Peyer's patch (tissue), 4 donors: ENCODE results near the gene BBS9. TPM values are rescaled to one million over a fixed set of nuclear protein-coding genes. Genes with fewer than 3 reads are reported as not detected.
"Not testable (repeated sequence)": the region's sequence is repeated elsewhere in the genome, so short reads cannot be mapped to it uniquely, and the experiment has no call there.

Experiments used
- DNase-seq, 3 donors: peaks; one replicate each; pipeline ENCODE4 v3.0.0-alpha.2; 2017 to 2019
- H3K27ac ChIP-seq, 4 donors: fragments of 200-600 bp; sonication (generic); one replicate each; pipeline ENCODE4 v1.5.1; 2016 to 2019
- H3K27me3 ChIP-seq, 2 donors: fragments of 200-600 bp; sonication (generic); one replicate each; pipeline ENCODE4 v1.5.1; 2019
- H3K36me3 ChIP-seq, 3 donors: fragments of 200-600 bp; sonication (generic); one replicate each; pipeline ENCODE4 v1.5.1; 2016 to 2019
- H3K4me1 ChIP-seq, 4 donors: fragments of 200-600 bp; sonication (generic); one replicate each; pipeline ENCODE4 v1.5.1; 2016 to 2019
- H3K4me3 ChIP-seq, 4 donors: fragments of 200-600 bp; sonication (generic); 1 replicate in 3 of 4; 2 replicates in 1 of 4; pipeline ENCODE4 v1.5.1; 2016 to 2019; ENCODE audit warnings: mild to moderate bottlenecking in 1 of 4
- H3K9me3 ChIP-seq, 4 donors: fragments of 200-600 bp; sonication (generic); one replicate each; pipeline ENCODE4 v1.5.1; 2016 to 2019; ENCODE audit warnings: mild to moderate bottlenecking in 1 of 4
- CTCF ChIP-seq, 6 experiments: fragments of 450-650 bp in 4 of 6; fragments of 200-600 bp in 2 of 6; sonication (generic) in 1 of 6; IDR thresholded peaks; one replicate each; pipeline ENCODE4 v1.5.1; 2017 to 2019; ENCODE audit warnings: antibody characterized with exemption in 6 of 6, mild to moderate bottlenecking in 3 of 6, moderate library complexity in 1 of 6
- POLR2A ChIP-seq, 2 donors: fragments of 450-650 bp; IDR thresholded peaks; one replicate each; pipeline ENCODE4 v1.5.1; 2017; ENCODE audit warnings: antibody characterized with exemption in 2 of 2, mild to moderate bottlenecking in 2 of 2, moderate library complexity in 2 of 2
- total RNA-seq, 4 donors: library from RNA; depleted of rRNA; stranded (reverse); fragments of >200 nt; gene quantifications; one replicate each; pipeline ENCODE4 v1.1.0, GENCODE V29; 2016

Gene BBS9
- total RNA-seq, 4 donors from 2014 or later = 10.9 to 51.2 (median 19.4) TPM

- Histone ChIP-seq H3K4me1 (no peaks in the 10 kb centered on the region), H3K36me3 (no peaks in the 10 kb centered on the region), H3K27me3 (no peaks in the 10 kb centered on the region), H3K27ac (no peak overlapping the region), H3K4me3 (no peak overlapping the region), H3K9me3 (no peaks in the 10 kb centered on the region)
- no peak for TF ChIP-seq POLR2A (IDR thresholded peaks at IDR 0.05)
- TF ChIP-seq CTCF (IDR thresholded peaks at IDR 0.05) = no peak
- no peak for DNase-seq
These were observed 379.8 kb downstream of the BBS9 start for GRCh38 chr7:33509206-33509605.

- DNase-seq = no peak
- H3K9me3 ChIP-seq = no peaks in the 10 kb centered on the region
- no peak overlapping the region for H3K4me3 ChIP-seq
- no peaks in the 10 kb centered on the region for H3K36me3 ChIP-seq
- no peak for TF ChIP-seq POLR2A (IDR thresholded peaks at IDR 0.05)
- TF ChIP-seq CTCF (IDR thresholded peaks at IDR 0.05) = no peak
- H3K27me3 ChIP-seq = no peaks in the 10 kb centered on the region
- H3K27ac ChIP-seq = no peak overlapping the region
- no peaks in the 10 kb centered on the region for H3K4me1 ChIP-seq
These were observed 382.4 kb downstream of the BBS9 start for GRCh38 chr7:33511778-33512177.

- Histone ChIP-seq H3K27ac (no peak overlapping the region), H3K4me3 (no peak overlapping the region), H3K9me3 (no peaks in the 10 kb centered on the region), H3K36me3 (no peaks in the 10 kb centered on the region), H3K27me3 (no peaks in the 10 kb centered on the region), H3K4me1 (no peaks in the 10 kb centered on the region)
- DNase-seq = no peak
- TF ChIP-seq CTCF (IDR thresholded peaks at IDR 0.05) = no peak
- no peak for TF ChIP-seq POLR2A (IDR thresholded peaks at IDR 0.05)
These were observed 387.2 kb downstream of the BBS9 start for GRCh38 chr7:33516568-33516967.

- Histone ChIP-seq H3K27me3 (no peaks in the 10 kb centered on the region), H3K9me3 (no peaks in the 10 kb centered on the region), H3K4me1 (no peaks in the 10 kb centered on the region), H3K36me3 (no peaks in the 10 kb centered on the region), H3K27ac (no peak overlapping the region), H3K4me3 (no peak overlapping the region)
- no peak for DNase-seq
- no peak for TF ChIP-seq POLR2A (IDR thresholded peaks at IDR 0.05)
- TF ChIP-seq CTCF (IDR thresholded peaks at IDR 0.05) = no peak
These were observed 387.8 kb downstream of the BBS9 start for GRCh38 chr7:33517191-33517590.

- H3K27me3 ChIP-seq, H3K9me3 ChIP-seq, H3K4me3 ChIP-seq, H3K27ac ChIP-seq, DNase-seq, H3K4me1 ChIP-seq, H3K36me3 ChIP-seq: not testable (repeated sequence)
These were observed 397.6 kb downstream of the BBS9 start for GRCh38 chr7:33527008-33527407.

- not testable (repeated sequence) for H3K4me3 ChIP-seq, H3K9me3 ChIP-seq, DNase-seq
These were observed 398.2 kb downstream of the BBS9 start for GRCh38 chr7:33527613-33528012.

GRCh38 chr7:33529070-33529469 is 399.7 kb downstream of the BBS9 start:
- no peaks in the 10 kb centered on the region for H3K4me1 ChIP-seq
- H3K27ac ChIP-seq = no peak overlapping the region
- DNase-seq = no peak
- H3K4me3 ChIP-seq = no peak overlapping the region
- H3K27me3 ChIP-seq = no peaks in the 10 kb centered on the region
- no peak for TF ChIP-seq POLR2A (IDR thresholded peaks at IDR 0.05)
- no peak for TF ChIP-seq CTCF (IDR thresholded peaks at IDR 0.05)
- H3K9me3 ChIP-seq = no peaks in the 10 kb centered on the region
- no peaks in the 10 kb centered on the region for H3K36me3 ChIP-seq

More at GRCh38 chr7:33527613-33528012, 398.2 kb downstream of the BBS9 start:
- H3K27me3 ChIP-seq, H3K36me3 ChIP-seq, H3K27ac ChIP-seq, H3K4me1 ChIP-seq: not testable (repeated sequence)
